ENCODE measurements around the gene CTRB2. TPM values are rescaled to one million over a fixed set of nuclear protein-coding genes. Genes with fewer than 3 reads are reported as not detected.

CTRB2 gene
- polyA plus RNA-seq, 4 donors: 0.34 to 19.2 (median 13.0) TPM; not detected in 1

- H3K9me3 ChIP-seq (ENCODE audit: control insufficient read depth in 2 of 2, insufficient read depth in 1 of 2, low read depth in 1 of 2, low read length in 1 of 2): no peaks in the 10 kb centered on the region
- DNase-seq (no peak), FAIRE-seq (no peak)
- no peaks in the 10 kb centered on the region for H3K4me1 ChIP-seq (ENCODE audit: control insufficient read depth in 3 of 3, insufficient read depth in 2 of 3, low read depth in 1 of 3, low read length in 2 of 3)
- peaks cover 0 to 12% (median 0%) of the 10 kb centered on the region in 3 donors for H3K27me3 ChIP-seq (ENCODE audit: control insufficient read depth in 3 of 3, insufficient read depth in 3 of 3, low read length in 3 of 3)
- H3K36me3 ChIP-seq (ENCODE audit: control insufficient read depth in 3 of 3, insufficient read depth in 2 of 3, low read depth in 1 of 3, low read length in 3 of 3): no peaks in the 10 kb centered on the region
- no peak overlapping the region for H3K4me3 ChIP-seq (ENCODE audit: low read depth in 1 of 3, low read length in 3 of 3)
- no peak overlapping the region for H3K27ac ChIP-seq (ENCODE audit: low read depth in 1 of 3, low read length in 2 of 3)
- WGBS, 3 donors: 22 to 34% (median 30%) methylated on average over 18 of the region's 18 CpGs
These were observed 8.8 kb downstream of the CTRB2 start for GRCh38 chr16:75198135-75198600.

GRCh38 chr16:75197522-75198134 is 9.3 kb downstream of the CTRB2 start:
- DNase-seq (no peak), FAIRE-seq (no peak)
- H3K4me3 ChIP-seq (ENCODE audit: low read depth in 1 of 3, low read length in 3 of 3): no peak overlapping the region
- no peaks in the 10 kb centered on the region for H3K4me1 ChIP-seq (ENCODE audit: control insufficient read depth in 3 of 3, insufficient read depth in 2 of 3, low read depth in 1 of 3, low read length in 2 of 3)
- no peak overlapping the region for H3K27ac ChIP-seq (ENCODE audit: low read depth in 1 of 3, low read length in 2 of 3)
- no peaks in the 10 kb centered on the region for H3K9me3 ChIP-seq (ENCODE audit: control insufficient read depth in 2 of 2, insufficient read depth in 1 of 2, low read depth in 1 of 2, low read length in 1 of 2)
- 51 to 57% (median 56%) methylated on average over 14 of the region's 14 CpGs for WGBS, 3 donors
- H3K27me3 ChIP-seq (ENCODE audit: control insufficient read depth in 3 of 3, insufficient read depth in 3 of 3, low read length in 3 of 3): peaks cover 0 to 12% (median 0%) of the 10 kb centered on the region in 3 donors
- H3K36me3 ChIP-seq (ENCODE audit: control insufficient read depth in 3 of 3, insufficient read depth in 2 of 3, low read depth in 1 of 3, low read length in 3 of 3): no peaks in the 10 kb centered on the region

GRCh38 chr16:75196836-75197235 is 10.1 kb downstream of the CTRB2 start:
- FAIRE-seq: no peak
- 61 to 71% (median 65%) methylated on average over 9 of the region's 9 CpGs for WGBS, 3 donors

GRCh38 chr16:75195811-75196790 is 10.9 kb downstream of the CTRB2 start:
- 82 to 88% (median 84%) methylated on average over 24 of the region's 24 CpGs for WGBS, 3 donors
- peaks cover 0 to 12% (median 0%) of the 10 kb centered on the region in 3 donors for H3K27me3 ChIP-seq (ENCODE audit: control insufficient read depth in 3 of 3, insufficient read depth in 3 of 3, low read length in 3 of 3)
- no peak overlapping the region for H3K27ac ChIP-seq (ENCODE audit: low read depth in 1 of 3, low read length in 2 of 3)
- H3K4me1 ChIP-seq (ENCODE audit: control insufficient read depth in 3 of 3, insufficient read depth in 2 of 3, low read depth in 1 of 3, low read length in 2 of 3): no peaks in the 10 kb centered on the region
- no peaks in the 10 kb centered on the region for H3K36me3 ChIP-seq (ENCODE audit: control insufficient read depth in 3 of 3, insufficient read depth in 2 of 3, low read depth in 1 of 3, low read length in 3 of 3)
- DNase-seq (no peak), FAIRE-seq (no peak)
- H3K4me3 ChIP-seq (ENCODE audit: low read depth in 1 of 3, low read length in 3 of 3): no peak overlapping the region
- no peaks in the 10 kb centered on the region for H3K9me3 ChIP-seq (ENCODE audit: control insufficient read depth in 2 of 2, insufficient read depth in 1 of 2, low read depth in 1 of 2, low read length in 1 of 2)

More at GRCh38 chr16:75196836-75197235, 10.1 kb downstream of the CTRB2 start:
- H3K9me3 ChIP-seq (ENCODE audit: control insufficient read depth in 2 of 2, insufficient read depth in 1 of 2, low read depth in 1 of 2, low read length in 1 of 2): no peaks in the 10 kb centered on the region
- H3K4me3 ChIP-seq (ENCODE audit: low read depth in 1 of 3, low read length in 3 of 3): no peak overlapping the region
- peaks cover 0 to 12% (median 0%) of the 10 kb centered on the region in 3 donors for H3K27me3 ChIP-seq (ENCODE audit: control insufficient read depth in 3 of 3, insufficient read depth in 3 of 3, low read length in 3 of 3)
- H3K4me1 ChIP-seq (ENCODE audit: control insufficient read depth in 3 of 3, insufficient read depth in 2 of 3, low read depth in 1 of 3, low read length in 2 of 3): no peaks in the 10 kb centered on the region
- H3K36me3 ChIP-seq (ENCODE audit: control insufficient read depth in 3 of 3, insufficient read depth in 2 of 3, low read depth in 1 of 3, low read length in 3 of 3): no peaks in the 10 kb centered on the region
- no peak overlapping the region for H3K27ac ChIP-seq (ENCODE audit: low read depth in 1 of 3, low read length in 2 of 3)
- DNase-seq: no peak

GRCh38 chr16:75193730-75194444 is 13.1 kb downstream of the CTRB2 start:
- WGBS, 3 donors: 85 to 87% (median 87%) methylated on average over 10 of the region's 10 CpGs
- Histone ChIP-seq H3K9me3 (ENCODE audit: control insufficient read depth in 2 of 2, insufficient read depth in 1 of 2, low read depth in 1 of 2, low read length in 1 of 2) (no peaks in the 10 kb centered on the region), H3K27ac (ENCODE audit: low read depth in 1 of 3, low read length in 2 of 3) (no peak overlapping the region), H3K4me3 (ENCODE audit: low read depth in 1 of 3, low read length in 3 of 3) (no peak overlapping the region), H3K27me3 (ENCODE audit: control insufficient read depth in 3 of 3, insufficient read depth in 3 of 3, low read length in 3 of 3) (peaks cover 0 to 12% (median 0%) of the 10 kb centered on the region in 3 donors), H3K4me1 (ENCODE audit: control insufficient read depth in 3 of 3, insufficient read depth in 2 of 3, low read depth in 1 of 3, low read length in 2 of 3) (no peaks in the 10 kb centered on the region), H3K36me3 (ENCODE audit: control insufficient read depth in 3 of 3, insufficient read depth in 2 of 3, low read depth in 1 of 3, low read length in 3 of 3) (no peaks in the 10 kb centered on the region)
- DNase-seq: no peak
- FAIRE-seq: no peak

- WGBS, 3 donors: 87 to 96% (median 90%) methylated on average over 4 of the region's 4 CpGs
- DNase-seq (no peak), FAIRE-seq (no peak)
- H3K27ac ChIP-seq (ENCODE audit: low read depth in 1 of 3, low read length in 2 of 3): no peak overlapping the region
- no peaks in the 10 kb centered on the region for H3K4me1 ChIP-seq (ENCODE audit: control insufficient read depth in 3 of 3, insufficient read depth in 2 of 3, low read depth in 1 of 3, low read length in 2 of 3)
- H3K9me3 ChIP-seq (ENCODE audit: control insufficient read depth in 2 of 2, insufficient read depth in 1 of 2, low read depth in 1 of 2, low read length in 1 of 2): no peaks in the 10 kb centered on the region
- no peak overlapping the region for H3K4me3 ChIP-seq (ENCODE audit: low read depth in 1 of 3, low read length in 3 of 3)
- H3K36me3 ChIP-seq (ENCODE audit: control insufficient read depth in 3 of 3, insufficient read depth in 2 of 3, low read depth in 1 of 3, low read length in 3 of 3): no peaks in the 10 kb centered on the region
- H3K27me3 ChIP-seq (ENCODE audit: control insufficient read depth in 3 of 3, insufficient read depth in 3 of 3, low read length in 3 of 3): peaks cover 0 to 11% (median 0%) of the 10 kb centered on the region in 3 donors
These were observed 13.7 kb downstream of the CTRB2 start for GRCh38 chr16:75193265-75193650.

- Histone ChIP-seq H3K4me1 (ENCODE audit: control insufficient read depth in 3 of 3, insufficient read depth in 2 of 3, low read depth in 1 of 3, low read length in 2 of 3) (no peaks in the 10 kb centered on the region), H3K27ac (ENCODE audit: low read depth in 1 of 3, low read length in 2 of 3) (no peak overlapping the region), H3K4me3 (ENCODE audit: low read depth in 1 of 3, low read length in 3 of 3) (no peak overlapping the region), H3K27me3 (ENCODE audit: control insufficient read depth in 3 of 3, insufficient read depth in 3 of 3, low read length in 3 of 3) (peaks cover 0 to 6% (median 0%) of the 10 kb centered on the region in 3 donors), H3K9me3 (ENCODE audit: control insufficient read depth in 2 of 2, insufficient read depth in 1 of 2, low read depth in 1 of 2, low read length in 1 of 2) (no peaks in the 10 kb centered on the region), H3K36me3 (ENCODE audit: control insufficient read depth in 3 of 3, insufficient read depth in 2 of 3, low read depth in 1 of 3, low read length in 3 of 3) (no peaks in the 10 kb centered on the region)
- WGBS, 3 donors: 83 to 88% (median 86%) methylated on average over 21 of the region's 21 CpGs
- FAIRE-seq (no peak), DNase-seq (peak in 1 of 2 donors; percentile 56)
These were observed 14.2 kb downstream of the CTRB2 start for GRCh38 chr16:75192606-75193264.
